ENCODE data around the gene ZNF497.

The ZNF497 gene

GRCh38 chr19:58326501-58326913, 36.0 kb downstream of the ZNF497 start:
- POLR2A ChIA-PET (ENCODE audit: low non-redundant PET): interaction anchor here (0.6 to 0.9 kb wide), 2 partner anchors 36 to 43 kb away, joined by 3 to 4 read pairs; partner anchors contain the start of gene ZNF497
- peak overlapping the region; percentile 88 for H3K27ac ChIP-seq
- DNase-seq (ENCODE audit: low spot score): no peak
- CTCF ChIA-PET: interaction anchor here (0.6 kb wide), 2 partner anchors 12 to 127 kb away, joined by 3 read pairs; no protein-coding TSS in a partner anchor
- no peak for TF ChIP-seq CTCF (conservative IDR thresholded peaks at IDR 0.05; ENCODE audit: low read depth)

GRCh38 chr19:58325311-58326022, 37.1 kb downstream of the ZNF497 start:
- no peak overlapping the region for H3K27ac ChIP-seq
- POLR2A ChIA-PET (ENCODE audit: low non-redundant PET): no interaction called here
- no peak for TF ChIP-seq CTCF (conservative IDR thresholded peaks at IDR 0.05; ENCODE audit: low read depth)
- DNase-seq (ENCODE audit: low spot score): no peak
- CTCF ChIA-PET: no interaction called here

GRCh38 chr19:58319241-58319640, 43.3 kb downstream of the ZNF497 start:
- DNase-seq (ENCODE audit: low spot score): no peak
- ChIA-PET POLR2A (ENCODE audit: low non-redundant PET) (no interaction called here), CTCF (no interaction called here)

GRCh38 chr19:58318297-58318696, 44.3 kb downstream of the ZNF497 start:
- DNase-seq (ENCODE audit: low spot score): no peak
- POLR2A ChIA-PET (ENCODE audit: low non-redundant PET): no interaction called here
- no peak for TF ChIP-seq CTCF (conservative IDR thresholded peaks at IDR 0.05; ENCODE audit: low read depth)
- CTCF ChIA-PET: no interaction called here
- no peak overlapping the region for H3K27ac ChIP-seq

More at GRCh38 chr19:58319241-58319640, 43.3 kb downstream of the ZNF497 start:
- no peak for TF ChIP-seq CTCF (conservative IDR thresholded peaks at IDR 0.05; ENCODE audit: low read depth)
- 0 out of 2 replicates have a peak overlapping the region, but pooled peaks have one; percentile 6 for H3K27ac ChIP-seq

GRCh38 chr19:58317476-58318072, 45.0 kb downstream of the ZNF497 start:
- H3K27ac ChIP-seq: no peak overlapping the region
- peak; percentile 42 for DNase-seq (ENCODE audit: low spot score)
- no peak for TF ChIP-seq CTCF (conservative IDR thresholded peaks at IDR 0.05; ENCODE audit: low read depth)
- CTCF ChIA-PET: no interaction called here
- POLR2A ChIA-PET (ENCODE audit: low non-redundant PET): no interaction called here

GRCh38 chr19:58315580-58315979, 47.0 kb downstream of the ZNF497 start:
- ChIA-PET CTCF (no interaction called here), POLR2A (ENCODE audit: low non-redundant PET) (no interaction called here)
- TF ChIP-seq CTCF (conservative IDR thresholded peaks at IDR 0.05; ENCODE audit: low read depth): no peak
- no peak for DNase-seq (ENCODE audit: low spot score)
- no peak overlapping the region for H3K27ac ChIP-seq
